H1 (cell line): ENCODE measurements around the gene OR10G3. TPM values are rescaled to one million over a fixed set of nuclear protein-coding genes. Genes with fewer than 3 reads are reported as not detected.

ENCODE experiments used
- BACH1 ChIP-seq: IDR thresholded peaks from 2 replicates; pipeline ENCODE4 v1.6.1; 2012; ENCODE audit warnings: low read length, improper control_type of control experiment
- CBX5 ChIP-seq: fragments of 300-800, 300-1000 bp; sonication (generic); IDR thresholded peaks from 2 replicates; pipeline ENCODE4 v1.7.1; 2016; ENCODE audit warnings: antibody characterized with exemption, low read length, low read depth
- CREB1 ChIP-seq: IDR thresholded peaks from 2 replicates; pipeline ENCODE4 v1.6.1; 2012; ENCODE audit warnings: inconsistent platforms
- GABPA ChIP-seq: IDR thresholded peaks from 2 replicates; pipeline ENCODE4 v1.6.1; 2011; ENCODE audit warnings: mild to moderate bottlenecking, low read length, moderate library complexity, borderline replicate concordance; ENCODE audit not compliant: insufficient read depth
- POLR2A ChIP-seq, 2 experiments: IDR thresholded peaks; 1 replicate in 1 of 2; 2 replicates in 1 of 2; pipeline ENCODE4 v1.6.1; 2011; ENCODE audit warnings: low read depth in 2 of 2, low read length in 2 of 2, mild to moderate bottlenecking in 2 of 2; ENCODE audit errors: control extremely low read depth in 1 of 2
- RNF2 ChIP-seq: fragments of 200-900, 300-1000 bp; sonication (generic); IDR thresholded peaks from 2 replicates; pipeline ENCODE4 v1.7.1; 2016; ENCODE audit warnings: borderline replicate concordance, low read depth, mild to moderate bottlenecking, antibody characterized with exemption, low read length; ENCODE audit not compliant: poor library complexity, severe bottlenecking; ENCODE audit errors: missing control alignments
- TAF7 ChIP-seq: optimal IDR thresholded peaks from 2 replicates; pipeline ENCODE3; 2011; ENCODE audit warnings: low read depth, mild to moderate bottlenecking, inconsistent platforms, low read length, moderate library complexity, borderline replicate concordance
- TEAD4 ChIP-seq: IDR thresholded peaks from 2 replicates; pipeline ENCODE4 v1.6.1; 2012; ENCODE audit warnings: low read depth, low read length, inconsistent platforms, mixed read lengths
- polyA plus RNA-seq, 7 experiments: library from polyadenylated mRNA; depleted of rRNA in 3 of 7; stranded (reverse) in 5 of 7; unstranded in 2 of 7; fragments of >200 nt in 5 of 7; fragments of 200-250 nt in 2 of 7; gene quantifications; 1 replicate in 5 of 7; 2 replicates in 1 of 7; 4 replicates in 1 of 7; pipeline versions ENCODE4 v1.2.1 to v1.2.3, GENCODE V29; 2011 to 2013; ENCODE audit warnings: missing spikeins in 2 of 7, mixed read lengths in 2 of 7
- total RNA-seq: library from RNA; stranded (reverse); fragmentation: NEBNext Ultra II Directional; extraction: Animal tissue kit (Norgen Biotek cat#: 25700); gene quantifications from 2 replicates; pipeline ENCODE4 v1.2.1, GENCODE V29; 2021

Gene OR10G3
- total and polyA plus RNA-seq, 2 of the 8 experiments (the other 6 are each of a cell fraction or from before 2014, with no cell fraction given) = not detected

GRCh38 chr14:21523203-21523602 is 56.7 kb downstream of the OR10G3 start (continued):
- TF ChIP-seq RNF2 (no peak), TAF7 (no peak), CREB1 (no peak), POLR2A (IDR thresholded peaks at IDR 0.05; ENCODE audit: control extremely low read depth in 1 of 2, low read depth in 2 of 2, low read length in 2 of 2) (no peak), BACH1 (no peak), TEAD4 (no peak), GABPA (no peak), CBX5 (no peak)
